H1 (cell line): ENCODE data around the gene WWC1. TPM values are rescaled to one million over a fixed set of nuclear protein-coding genes. Genes with fewer than 3 reads are reported as not detected.

Experiments
- polyA plus RNA-seq, 7 experiments: library from polyadenylated mRNA; depleted of rRNA in 3 of 7; stranded (reverse) in 5 of 7; unstranded in 2 of 7; fragments of >200 nt in 5 of 7; fragments of 200-250 nt in 2 of 7; gene quantifications; 1 replicate in 5 of 7; 2 replicates in 1 of 7; 4 replicates in 1 of 7; pipeline versions ENCODE4 v1.2.1 to v1.2.3, GENCODE V29; 2011 to 2013; ENCODE audit warnings: missing spikeins in 2 of 7, mixed read lengths in 2 of 7
- total RNA-seq: library from RNA; stranded (reverse); fragmentation: NEBNext Ultra II Directional; extraction: Animal tissue kit (Norgen Biotek cat#: 25700); gene quantifications from 2 replicates; pipeline ENCODE4 v1.2.1, GENCODE V29; 2021
- TF ChIP-seq, protein P1 (sequence below): fragments of 300-600 bp; sonication (generic); IDR thresholded peaks from 2 replicates; pipeline ENCODE4 v1.7.1; 2012; ENCODE audit warnings: low read length, moderate library complexity, mild to moderate bottlenecking, inconsistent platforms; ENCODE audit not compliant: insufficient replicate concordance

WWC1 gene
- total and polyA plus RNA-seq, 2 of the 8 experiments (the other 6 are each of a cell fraction or from before 2014, with no cell fraction given), result 16.4 to 41.1 TPM

DNA sequence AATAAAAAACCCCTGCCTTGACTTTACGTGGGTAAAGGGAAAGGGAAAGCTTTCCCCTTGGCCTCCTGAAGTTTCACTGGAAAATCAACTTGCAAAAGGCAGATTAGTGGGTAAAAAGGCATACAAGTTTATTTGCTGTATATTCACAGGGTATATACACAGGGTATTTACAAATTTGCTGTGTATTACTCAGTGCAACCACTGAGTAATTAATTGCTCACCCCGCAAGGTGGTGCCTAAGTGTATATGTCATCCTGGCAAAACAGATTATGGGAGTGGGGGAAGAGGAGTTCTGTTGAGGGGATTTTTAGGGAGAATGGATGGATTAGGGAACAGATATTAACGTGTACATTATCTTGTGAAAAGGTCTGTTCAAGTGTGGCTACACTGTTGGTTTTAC, 187.7 kb downstream of the WWC1 start (continued):
- TF ChIP-seq, protein P1, sequence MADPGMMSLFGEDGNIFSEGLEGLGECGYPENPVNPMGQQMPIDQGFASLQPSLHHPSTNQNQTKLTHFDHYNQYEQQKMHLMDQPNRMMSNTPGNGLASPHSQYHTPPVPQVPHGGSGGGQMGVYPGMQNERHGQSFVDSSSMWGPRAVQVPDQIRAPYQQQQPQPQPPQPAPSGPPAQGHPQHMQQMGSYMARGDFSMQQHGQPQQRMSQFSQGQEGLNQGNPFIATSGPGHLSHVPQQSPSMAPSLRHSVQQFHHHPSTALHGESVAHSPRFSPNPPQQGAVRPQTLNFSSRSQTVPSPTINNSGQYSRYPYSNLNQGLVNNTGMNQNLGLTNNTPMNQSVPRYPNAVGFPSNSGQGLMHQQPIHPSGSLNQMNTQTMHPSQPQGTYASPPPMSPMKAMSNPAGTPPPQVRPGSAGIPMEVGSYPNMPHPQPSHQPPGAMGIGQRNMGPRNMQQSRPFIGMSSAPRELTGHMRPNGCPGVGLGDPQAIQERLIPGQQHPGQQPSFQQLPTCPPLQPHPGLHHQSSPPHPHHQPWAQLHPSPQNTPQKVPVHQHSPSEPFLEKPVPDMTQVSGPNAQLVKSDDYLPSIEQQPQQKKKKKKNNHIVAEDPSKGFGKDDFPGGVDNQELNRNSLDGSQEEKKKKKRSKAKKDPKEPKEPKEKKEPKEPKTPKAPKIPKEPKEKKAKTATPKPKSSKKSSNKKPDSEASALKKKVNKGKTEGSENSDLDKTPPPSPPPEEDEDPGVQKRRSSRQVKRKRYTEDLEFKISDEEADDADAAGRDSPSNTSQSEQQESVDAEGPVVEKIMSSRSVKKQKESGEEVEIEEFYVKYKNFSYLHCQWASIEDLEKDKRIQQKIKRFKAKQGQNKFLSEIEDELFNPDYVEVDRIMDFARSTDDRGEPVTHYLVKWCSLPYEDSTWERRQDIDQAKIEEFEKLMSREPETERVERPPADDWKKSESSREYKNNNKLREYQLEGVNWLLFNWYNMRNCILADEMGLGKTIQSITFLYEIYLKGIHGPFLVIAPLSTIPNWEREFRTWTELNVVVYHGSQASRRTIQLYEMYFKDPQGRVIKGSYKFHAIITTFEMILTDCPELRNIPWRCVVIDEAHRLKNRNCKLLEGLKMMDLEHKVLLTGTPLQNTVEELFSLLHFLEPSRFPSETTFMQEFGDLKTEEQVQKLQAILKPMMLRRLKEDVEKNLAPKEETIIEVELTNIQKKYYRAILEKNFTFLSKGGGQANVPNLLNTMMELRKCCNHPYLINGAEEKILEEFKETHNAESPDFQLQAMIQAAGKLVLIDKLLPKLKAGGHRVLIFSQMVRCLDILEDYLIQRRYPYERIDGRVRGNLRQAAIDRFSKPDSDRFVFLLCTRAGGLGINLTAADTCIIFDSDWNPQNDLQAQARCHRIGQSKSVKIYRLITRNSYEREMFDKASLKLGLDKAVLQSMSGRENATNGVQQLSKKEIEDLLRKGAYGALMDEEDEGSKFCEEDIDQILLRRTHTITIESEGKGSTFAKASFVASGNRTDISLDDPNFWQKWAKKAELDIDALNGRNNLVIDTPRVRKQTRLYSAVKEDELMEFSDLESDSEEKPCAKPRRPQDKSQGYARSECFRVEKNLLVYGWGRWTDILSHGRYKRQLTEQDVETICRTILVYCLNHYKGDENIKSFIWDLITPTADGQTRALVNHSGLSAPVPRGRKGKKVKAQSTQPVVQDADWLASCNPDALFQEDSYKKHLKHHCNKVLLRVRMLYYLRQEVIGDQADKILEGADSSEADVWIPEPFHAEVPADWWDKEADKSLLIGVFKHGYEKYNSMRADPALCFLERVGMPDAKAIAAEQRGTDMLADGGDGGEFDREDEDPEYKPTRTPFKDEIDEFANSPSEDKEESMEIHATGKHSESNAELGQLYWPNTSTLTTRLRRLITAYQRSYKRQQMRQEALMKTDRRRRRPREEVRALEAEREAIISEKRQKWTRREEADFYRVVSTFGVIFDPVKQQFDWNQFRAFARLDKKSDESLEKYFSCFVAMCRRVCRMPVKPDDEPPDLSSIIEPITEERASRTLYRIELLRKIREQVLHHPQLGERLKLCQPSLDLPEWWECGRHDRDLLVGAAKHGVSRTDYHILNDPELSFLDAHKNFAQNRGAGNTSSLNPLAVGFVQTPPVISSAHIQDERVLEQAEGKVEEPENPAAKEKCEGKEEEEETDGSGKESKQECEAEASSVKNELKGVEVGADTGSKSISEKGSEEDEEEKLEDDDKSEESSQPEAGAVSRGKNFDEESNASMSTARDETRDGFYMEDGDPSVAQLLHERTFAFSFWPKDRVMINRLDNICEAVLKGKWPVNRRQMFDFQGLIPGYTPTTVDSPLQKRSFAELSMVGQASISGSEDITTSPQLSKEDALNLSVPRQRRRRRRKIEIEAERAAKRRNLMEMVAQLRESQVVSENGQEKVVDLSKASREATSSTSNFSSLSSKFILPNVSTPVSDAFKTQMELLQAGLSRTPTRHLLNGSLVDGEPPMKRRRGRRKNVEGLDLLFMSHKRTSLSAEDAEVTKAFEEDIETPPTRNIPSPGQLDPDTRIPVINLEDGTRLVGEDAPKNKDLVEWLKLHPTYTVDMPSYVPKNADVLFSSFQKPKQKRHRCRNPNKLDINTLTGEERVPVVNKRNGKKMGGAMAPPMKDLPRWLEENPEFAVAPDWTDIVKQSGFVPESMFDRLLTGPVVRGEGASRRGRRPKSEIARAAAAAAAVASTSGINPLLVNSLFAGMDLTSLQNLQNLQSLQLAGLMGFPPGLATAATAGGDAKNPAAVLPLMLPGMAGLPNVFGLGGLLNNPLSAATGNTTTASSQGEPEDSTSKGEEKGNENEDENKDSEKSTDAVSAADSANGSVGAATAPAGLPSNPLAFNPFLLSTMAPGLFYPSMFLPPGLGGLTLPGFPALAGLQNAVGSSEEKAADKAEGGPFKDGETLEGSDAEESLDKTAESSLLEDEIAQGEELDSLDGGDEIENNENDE, result no peak
- TF ChIP-seq, all 59 proteins: peak for 0
